K562 (cell line): ENCODE results near the gene CCDC186. TPM values are rescaled to one million over a fixed set of nuclear protein-coding genes. Genes with fewer than 3 reads are reported as not detected.
A peak's percentile ranks its signal among the peaks of the same experiment; 100 is the strongest.

Experiments
- ATAC-seq: fragments of 200-7000 bp; cut with Tn5 transposase; 3 replicates; pipeline ENCODE4 v1.9.1; 2020; ENCODE audit warnings: moderate library complexity
- BruUV-seq: library from RNA; stranded (reverse); fragments of 400-500 nt; replicated peaks from 2 replicates; lab custom pipeline; 2021; lab: Mats Ljungman, UMichigan
- CTCF ChIA-PET: fragments of 300-600 bp; formaldehyde crosslinking; extraction: SDS; loops from one replicate; lab custom pipeline; 2021; ENCODE audit warnings: low intra/inter-chr PET ratio; lab: Yijun Ruan, JAX
- POLR2A ChIA-PET: fragments of 300-600, 350-650 bp; sonication (Branson Sonifier 250); formaldehyde crosslinking; extraction: SDS; loops from one replicate; lab custom pipeline; 2021; ENCODE audit warnings: antibody characterized with exemption, inconsistent platforms; lab: Yijun Ruan, JAX
- DNase-seq, 4 experiments: peaks; one replicate each; pipeline versions ENCODE4 v3.0.0 to v3.0.0-alpha.2; 2011 to 2018; ENCODE audit warnings: low spot score in 3 of 4, mixed read lengths in 3 of 4; ENCODE audit errors: extremely low read depth in 1 of 4
- FAIRE-seq: peaks from 2 replicates; lab custom pipeline; 2011; peaks lifted over from hg19 to GRCh38; lab: Jason Lieb, UNC
- H2AFZ ChIP-seq: 2 replicates; pipeline ENCODE4 v1.6.0; 2011; ENCODE audit warnings: low read depth, low read length, control low read depth, inconsistent platforms
- H3K27ac ChIP-seq: fragments of 200-600 bp; 3 replicates; pipeline ENCODE4 v1.8.0; 2011; ENCODE audit warnings: low read depth, mild to moderate bottlenecking, control low read depth, inconsistent platforms, low read length, moderate library complexity, mixed read lengths; ENCODE audit errors: extremely low read depth
- H3K27me3 ChIP-seq, 2 experiments: fragments of 300-600 bp in 1 of 2; 2 replicates in 1 of 2; 3 replicates in 1 of 2; pipeline versions ENCODE4 v1.6.0 to v1.8.0; 2011; ENCODE audit warnings: inconsistent platforms in 2 of 2, low read length in 2 of 2, mild to moderate bottlenecking in 1 of 2, mixed read lengths in 1 of 2, moderate library complexity in 1 of 2; ENCODE audit not compliant: control insufficient read depth in 2 of 2, insufficient read depth in 2 of 2
- H3K36me3 ChIP-seq: fragments of 300-600 bp; 3 replicates; pipeline ENCODE4 v1.8.0; 2011; ENCODE audit warnings: mild to moderate bottlenecking, low read length, inconsistent platforms; ENCODE audit not compliant: control insufficient read depth, insufficient read depth
- H3K4me1 ChIP-seq, 2 experiments: fragments of 200-600 bp in 1 of 2; replicated peaks in 1 of 2; 2 replicates in 1 of 2; 3 replicates in 1 of 2; pipeline versions ENCODE4 v1.5.1 to v1.8.0; 2011; ENCODE audit warnings: inconsistent platforms in 2 of 2, low read length in 2 of 2, mild to moderate bottlenecking in 1 of 2, mixed read lengths in 1 of 2, moderate library complexity in 1 of 2; ENCODE audit not compliant: control insufficient read depth in 2 of 2, insufficient read depth in 2 of 2
- H3K4me2 ChIP-seq: 2 replicates; pipeline ENCODE4 v1.6.1; 2011; ENCODE audit warnings: low read length, control low read depth, inconsistent platforms, mixed read lengths; ENCODE audit not compliant: insufficient read depth
- H3K4me3 ChIP-seq: fragments of 200-600 bp; sonication (generic), shearing (Covaris generic); 2 replicates; pipeline ENCODE4 v1.5.1; 2016; ENCODE audit warnings: control low read depth, inconsistent platforms
- H3K79me2 ChIP-seq: fragments of 200-600 bp; 3 replicates; pipeline ENCODE4 v1.8.0; 2011; ENCODE audit warnings: low read length, inconsistent platforms; ENCODE audit not compliant: control insufficient read depth, insufficient read depth
- H3K9ac ChIP-seq, 2 experiments: 2 replicates each; pipeline versions ENCODE4 v1.6.0 to v1.6.1; 2011; ENCODE audit warnings: low read depth in 2 of 2, low read length in 2 of 2, control low read depth in 1 of 2, inconsistent platforms in 1 of 2, mild to moderate bottlenecking in 1 of 2, mixed read lengths in 1 of 2; ENCODE audit not compliant: insufficient read depth in 1 of 2
- H3K9me1 ChIP-seq: one replicate; pipeline ENCODE4 v1.6.0; 2011; ENCODE audit warnings: inconsistent platforms, mild to moderate bottlenecking, low read length, moderate library complexity; ENCODE audit not compliant: control insufficient read depth, insufficient read depth
- H3K9me3 ChIP-seq: replicated peaks from 2 replicates; pipeline ENCODE4 v1.5.1; 2011; ENCODE audit warnings: low read depth, low read length, inconsistent platforms; ENCODE audit not compliant: control insufficient read depth, insufficient read depth
- H4K20me1 ChIP-seq: replicated peaks from 2 replicates; pipeline ENCODE4 v1.6.1; 2011; ENCODE audit warnings: low read length, inconsistent platforms, mixed read lengths; ENCODE audit not compliant: control insufficient read depth, insufficient read depth
- CTCF ChIP-seq, 3 experiments: IDR thresholded peaks in 2 of 3; conservative IDR thresholded peaks in 1 of 3; 2 replicates each; pipeline ENCODE4 v1.5.1; 2011 to 2012; ENCODE audit warnings: low read length in 3 of 3, mild to moderate bottlenecking in 3 of 3, control low read depth in 2 of 3, improper control_type of control experiment in 1 of 3, inconsistent platforms in 1 of 3, low read depth in 1 of 3, mixed read lengths in 1 of 3, moderate library complexity in 1 of 3; ENCODE audit not compliant: insufficient read depth in 2 of 3
- DEAF1 ChIP-seq: fragments of 450-650 bp; formaldehyde crosslinking; IDR thresholded peaks from 2 replicates; pipeline ENCODE4 v1.4.0; 2020; ENCODE audit warnings: mild to moderate bottlenecking, moderate library complexity
- RAD21 ChIP-seq, 2 experiments: fragments of 250-450 bp in 1 of 2; fragments of 450-650 bp in 1 of 2; sonication (Bioruptor Pico) in 1 of 2; formaldehyde crosslinking in 1 of 2; IDR thresholded peaks in 1 of 2; conservative IDR thresholded peaks in 1 of 2; 2 replicates each; pipeline versions ENCODE4 v1.4.0 to v1.8.0; 2020 to 2022; ENCODE audit warnings: mild to moderate bottlenecking in 2 of 2, moderate library complexity in 1 of 2
- SMAD3 ChIP-seq: fragments of 450-650 bp; formaldehyde crosslinking; conservative IDR thresholded peaks from 2 replicates; pipeline ENCODE4 v1.4.0; 2020; ENCODE audit warnings: mild to moderate bottlenecking
- SMC3 ChIP-seq: conservative IDR thresholded peaks from 2 replicates; pipeline ENCODE4 v1.6.1; 2011; ENCODE audit warnings: low read depth, low read length, improper control_type of control experiment; ENCODE audit not compliant: insufficient read depth
- ZC3H4 ChIP-seq: sonication (generic); formaldehyde crosslinking; IDR thresholded peaks from 2 replicates; pipeline ENCODE4 v1.9.0; 2021; ENCODE audit warnings: missing genetic modification reagents, borderline replicate concordance
- ZNF124 ChIP-seq: sonication (generic); formaldehyde crosslinking; IDR thresholded peaks from 2 replicates; pipeline ENCODE4 v1.8.1; 2022; ENCODE audit warnings: missing genetic modification reagents
- WGBS: fragments of 100-300 bp; shearing (Covaris generic); methylation state at CpG from one replicate; pipeline ENCODE4 v1.1.6; 2016; ENCODE audit warnings: low coverage, mixed read lengths; ENCODE audit not compliant: insufficient coverage; ENCODE audit errors: missing lambda C conversion rate; 5-methylcytosine and 5-hydroxymethylcytosine counted together
- in situ Hi-C: fragments of 300-500 bp; cut with MboI; formaldehyde crosslinking; loops from 4 replicates; pipeline ENCODE4 v1.15.0; 2018; ENCODE audit warnings: inconsistent platforms, mixed read lengths
- intact Hi-C: fragments of 100-400 bp; cut with micrococcal nuclease; formaldehyde crosslinking; loops from 2 replicates; pipeline ENCODE4 v1.14.2; 2022
- polyA plus RNA-seq, 8 experiments: library from polyadenylated mRNA; depleted of rRNA in 4 of 8; stranded (reverse) in 5 of 8; unstranded in 3 of 8; fragments of >200 nt; fragmentation: Nextera tagmentation in 2 of 8; fragmentation: Illumina TruSeq in 1 of 8; extraction: Ambion mirVana in 2 of 8; extraction: Trizol in 1 of 8; gene quantifications; 2 replicates each; pipeline versions ENCODE4 v1.2.1 to v1.2.3, GENCODE V29; 2011 to 2014; ENCODE audit warnings: inconsistent platforms in 1 of 8, missing spikeins in 1 of 8
- total RNA-seq, 7 experiments: library from RNA; depleted of rRNA in 6 of 7; stranded (reverse); fragments of >200 nt in 6 of 7; fragmentation: Illumina TruSeq in 2 of 7; extraction: Trizol in 2 of 7; gene quantifications; 2 replicates each; pipeline versions ENCODE4 v1.2.1 to v1.2.3, GENCODE V29; 2011 to 2021; ENCODE audit warnings: low replicate concordance in 1 of 7
- TF ChIP-seq, protein P1 (sequence below), 2 experiments: fragments of 450-650 bp; formaldehyde crosslinking in 1 of 2; IDR thresholded peaks; 2 replicates each; pipeline versions ENCODE4 v1.4.0 to v1.6.1; 2014 to 2020; ENCODE audit warnings: mild to moderate bottlenecking in 2 of 2, borderline replicate concordance in 1 of 2, low read depth in 1 of 2

Gene CCDC186
- total and polyA plus RNA-seq, 9 of the 15 experiments (the other 6 are each of a cell fraction or from before 2014, with no cell fraction given): 2.0 to 7.5 (median 4.7) TPM

- H2AFZ ChIP-seq: no peak overlapping the region
- WGBS: 4% methylated on average over 6 of the region's 6 CpGs
- ATAC-seq (peak; percentile 76), DNase-seq (peak in 3 of 4 experiments; percentile 9 to 29 (median 21)), FAIRE-seq (peak; percentile 66)
- H3K9me3 ChIP-seq: no peaks in the 10 kb centered on the region
- no peaks in the 10 kb centered on the region for H3K79me2 ChIP-seq
- H3K4me2 ChIP-seq: no peak overlapping the region
- H3K27me3 ChIP-seq: peaks cover 12 to 19% of the 10 kb centered on the region in 2 experiments; a peak in 4 of 5 replicates
- H3K4me1 ChIP-seq: peaks cover 7 to 9% of the 10 kb centered on the region in 2 experiments; a peak in 4 of 5 replicates
- H3K9ac ChIP-seq: no peak overlapping the region
- H3K36me3 ChIP-seq: no peaks in the 10 kb centered on the region
- no TSS peak for BruUV-seq
- in situ Hi-C loops: loop anchor here (5.0 to 10.0 kb wide), 2 partner anchors 306 to 398 kb away; no protein-coding TSS in a partner anchor
- POLR2A ChIA-PET: no interaction called here
- CTCF ChIA-PET: interaction anchor here (0.9 to 1.8 kb wide), 3 partner anchors 150 to 398 kb away, joined by 4 to 9 read pairs (median 8); no protein-coding TSS in a partner anchor
- intact Hi-C loops: loop anchor here (1.0 to 10.0 kb wide), 3 partner anchors 178 to 398 kb away; no protein-coding TSS in a partner anchor
- no peak overlapping the region for H3K4me3 ChIP-seq
- no peak overlapping the region for H3K27ac ChIP-seq
- TF ChIP-seq SMAD3 (no peak), ZC3H4 (CRISPR knock-in tag) (no peak), RAD21 (CRISPR knock-in tag; conservative IDR thresholded peaks at IDR 0.05 in 1 of 2, IDR thresholded peaks at IDR 0.05 in 1 of 2) (peak; percentile 72 to 76), DEAF1 (CRISPR knock-in tag) (peak; percentile 52; the same call in 1 of the 2 replicates), CTCF (IDR thresholded peaks at IDR 0.05 in 2 of 3, conservative IDR thresholded peaks at IDR 0.05 in 1 of 3; ENCODE audit: insufficient read depth in 2 of 3, low read depth in 1 of 3, low read length in 3 of 3) (peak in 2 of 3 experiments; percentile 37 to 59; a peak in 5 of 6 replicates), SMC3 (0 out of 2 replicates have a peak, but pooled peaks have one; percentile 30), ZNF124 (CRISPR knock-in tag) (no peak)
- TF ChIP-seq, protein P1, sequence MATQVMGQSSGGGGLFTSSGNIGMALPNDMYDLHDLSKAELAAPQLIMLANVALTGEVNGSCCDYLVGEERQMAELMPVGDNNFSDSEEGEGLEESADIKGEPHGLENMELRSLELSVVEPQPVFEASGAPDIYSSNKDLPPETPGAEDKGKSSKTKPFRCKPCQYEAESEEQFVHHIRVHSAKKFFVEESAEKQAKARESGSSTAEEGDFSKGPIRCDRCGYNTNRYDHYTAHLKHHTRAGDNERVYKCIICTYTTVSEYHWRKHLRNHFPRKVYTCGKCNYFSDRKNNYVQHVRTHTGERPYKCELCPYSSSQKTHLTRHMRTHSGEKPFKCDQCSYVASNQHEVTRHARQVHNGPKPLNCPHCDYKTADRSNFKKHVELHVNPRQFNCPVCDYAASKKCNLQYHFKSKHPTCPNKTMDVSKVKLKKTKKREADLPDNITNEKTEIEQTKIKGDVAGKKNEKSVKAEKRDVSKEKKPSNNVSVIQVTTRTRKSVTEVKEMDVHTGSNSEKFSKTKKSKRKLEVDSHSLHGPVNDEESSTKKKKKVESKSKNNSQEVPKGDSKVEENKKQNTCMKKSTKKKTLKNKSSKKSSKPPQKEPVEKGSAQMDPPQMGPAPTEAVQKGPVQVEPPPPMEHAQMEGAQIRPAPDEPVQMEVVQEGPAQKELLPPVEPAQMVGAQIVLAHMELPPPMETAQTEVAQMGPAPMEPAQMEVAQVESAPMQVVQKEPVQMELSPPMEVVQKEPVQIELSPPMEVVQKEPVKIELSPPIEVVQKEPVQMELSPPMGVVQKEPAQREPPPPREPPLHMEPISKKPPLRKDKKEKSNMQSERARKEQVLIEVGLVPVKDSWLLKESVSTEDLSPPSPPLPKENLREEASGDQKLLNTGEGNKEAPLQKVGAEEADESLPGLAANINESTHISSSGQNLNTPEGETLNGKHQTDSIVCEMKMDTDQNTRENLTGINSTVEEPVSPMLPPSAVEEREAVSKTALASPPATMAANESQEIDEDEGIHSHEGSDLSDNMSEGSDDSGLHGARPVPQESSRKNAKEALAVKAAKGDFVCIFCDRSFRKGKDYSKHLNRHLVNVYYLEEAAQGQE (IDR thresholded peaks at IDR 0.05; ENCODE audit: borderline replicate concordance): peak; percentile 45; the same call in 1 of the 2 replicates
- TF ChIP-seq, protein P1 (CRISPR knock-in tag; IDR thresholded peaks at IDR 0.05; ENCODE audit: low read depth): no peak
- no peaks in the 10 kb centered on the region for H3K9me1 ChIP-seq
- H4K20me1 ChIP-seq: no peaks in the 10 kb centered on the region
These were observed 70.7 kb downstream of the CCDC186 start for GRCh38 chr10:114103284-114103683.
